HepG2 (cell line): Measurements from ENCODE around the gene TOR1A. TPM values are rescaled to one million over a fixed set of nuclear protein-coding genes. Genes with fewer than 3 reads are reported as not detected.

ENCODE experiments used
- ATF4 ChIP-seq, 2 experiments: fragments of 450-650 bp in 1 of 2; sonication (generic) in 1 of 2; formaldehyde crosslinking; IDR thresholded peaks; 2 replicates each; pipeline versions ENCODE4 v1.5.0 to v1.8.0; 2020 to 2022; ENCODE audit warnings: mild to moderate bottlenecking in 1 of 2, missing genetic modification reagents in 1 of 2
- HCFC1 ChIP-seq: fragments of 150-350 bp; IDR thresholded peaks from 2 replicates; pipeline ENCODE4 v1.6.1; 2014; ENCODE audit warnings: low read depth, low read length
- PAF1 ChIP-seq: IDR thresholded peaks from 2 replicates; pipeline ENCODE4 v1.6.1; 2016; ENCODE audit warnings: missing genetic modification reagents, missing compliant biosample characterization
- REXO4 ChIP-seq: sonication (generic); formaldehyde crosslinking; IDR thresholded peaks from 2 replicates; pipeline ENCODE4 v1.8.0; 2022; ENCODE audit warnings: missing genetic modification reagents, mild to moderate bottlenecking, borderline replicate concordance
- TFDP1 ChIP-seq: IDR thresholded peaks from 2 replicates; pipeline ENCODE4 v1.6.1; 2016; ENCODE audit warnings: missing compliant biosample characterization, missing genetic modification reagents, borderline replicate concordance
- YEATS4 ChIP-seq: sonication (generic); formaldehyde crosslinking; IDR thresholded peaks from 2 replicates; pipeline ENCODE4 v1.4.0; 2020; ENCODE audit warnings: missing genetic modification reagents, borderline replicate concordance
- ZBTB1 ChIP-seq: sonication (generic); formaldehyde crosslinking; IDR thresholded peaks from 2 replicates; pipeline ENCODE4 v1.4.0; 2020; ENCODE audit warnings: missing genetic modification reagents, borderline replicate concordance
- ZNF512B ChIP-seq: sonication (generic); formaldehyde crosslinking; IDR thresholded peaks from 2 replicates; pipeline ENCODE4 v1.5.1; 2020; ENCODE audit warnings: missing genetic modification reagents, mild to moderate bottlenecking, borderline replicate concordance
- ZNF788 ChIP-seq: sonication (generic); formaldehyde crosslinking; IDR thresholded peaks from 2 replicates; pipeline ENCODE4 v1.5.0; 2020; ENCODE audit warnings: mild to moderate bottlenecking, missing genetic modification reagents, borderline replicate concordance
- polyA plus RNA-seq, 8 experiments: library from polyadenylated mRNA; depleted of rRNA in 3 of 8; stranded (reverse) in 7 of 8; unstranded in 1 of 8; fragments of >200 nt; fragmentation: Illumina TruSeq in 4 of 8; extraction: Trizol in 4 of 8; gene quantifications; 2 replicates each; pipeline versions ENCODE4 v1.2.1 to v1.2.3, GENCODE V29; 2011 to 2016; ENCODE audit warnings: low read depth in 4 of 8, missing spikeins in 1 of 8, mixed read lengths in 1 of 8; ENCODE audit not compliant: insufficient read depth in 1 of 8
- total RNA-seq, 5 experiments: library from RNA; depleted of rRNA; stranded (reverse); fragments of >200 nt; fragmentation: Illumina TruSeq; extraction: Trizol; gene quantifications; 2 replicates each; pipeline ENCODE4 v1.2.3, GENCODE V29; 2016; ENCODE audit warnings: low read depth in 1 of 5
- TF ChIP-seq, protein P1 (sequence below): sonication (generic); formaldehyde crosslinking; IDR thresholded peaks from 2 replicates; pipeline ENCODE4 v1.4.0; 2020; ENCODE audit warnings: missing genetic modification reagents, borderline replicate concordance

The TOR1A gene
- total and polyA plus RNA-seq, 2 of the 13 experiments (the other 11 are each of a cell fraction or from before 2014, with no cell fraction given), result 31.6 to 41.4 TPM

DNA sequence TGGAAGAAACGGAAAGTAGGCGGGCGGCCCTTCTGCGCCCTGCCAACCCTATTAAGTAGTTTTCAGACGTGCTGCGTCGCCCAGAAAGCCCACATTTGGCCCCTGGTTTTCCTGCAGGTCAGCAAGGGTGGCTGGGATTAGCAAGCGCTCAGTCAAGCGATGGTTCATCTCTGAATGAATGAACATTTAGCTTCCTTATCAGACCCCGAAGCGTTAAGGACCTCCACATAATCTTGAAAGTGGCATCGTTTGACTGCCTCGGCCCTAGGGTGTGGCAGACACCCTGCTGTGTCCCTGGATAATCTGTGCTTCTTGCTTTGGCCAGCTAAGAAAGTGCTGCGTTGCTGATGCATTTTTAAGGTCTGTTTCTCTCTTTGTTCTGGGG is 20.3 kb downstream of the TOR1A start (continued):
- TF ChIP-seq ATF4 (CRISPR knock-in tag; IDR thresholded peaks at IDR 0.05) (no peak), TFDP1 (CRISPR knock-in tag) (no peak), REXO4 (CRISPR knock-in tag) (no peak), PAF1 (CRISPR knock-in tag) (no peak), ZNF788 (CRISPR knock-in tag) (no peak), ZNF512B (CRISPR knock-in tag) (no peak), ZBTB1 (no peak), YEATS4 (CRISPR knock-in tag) (0 out of 2 replicates have a peak, but pooled peaks have one; percentile 12), HCFC1 (no peak)
- TF ChIP-seq, protein P1, sequence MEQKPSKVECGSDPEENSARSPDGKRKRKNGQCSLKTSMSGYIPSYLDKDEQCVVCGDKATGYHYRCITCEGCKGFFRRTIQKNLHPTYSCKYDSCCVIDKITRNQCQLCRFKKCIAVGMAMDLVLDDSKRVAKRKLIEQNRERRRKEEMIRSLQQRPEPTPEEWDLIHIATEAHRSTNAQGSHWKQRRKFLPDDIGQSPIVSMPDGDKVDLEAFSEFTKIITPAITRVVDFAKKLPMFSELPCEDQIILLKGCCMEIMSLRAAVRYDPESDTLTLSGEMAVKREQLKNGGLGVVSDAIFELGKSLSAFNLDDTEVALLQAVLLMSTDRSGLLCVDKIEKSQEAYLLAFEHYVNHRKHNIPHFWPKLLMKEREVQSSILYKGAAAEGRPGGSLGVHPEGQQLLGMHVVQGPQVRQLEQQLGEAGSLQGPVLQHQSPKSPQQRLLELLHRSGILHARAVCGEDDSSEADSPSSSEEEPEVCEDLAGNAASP (CRISPR knock-in tag), result no peak
